GM18517 (cell line): ENCODE results near the gene CHMP4A.
"Not testable (repeated sequence)": the region's sequence is repeated elsewhere in the genome, so short reads cannot be mapped to it uniquely, and the experiment has no call there.

ENCODE experiments used
- ATAC-seq: cut with Tn5 transposase; IDR thresholded peaks from one replicate; pipeline ENCODE4 v1.9.1; 2021; ENCODE audit warnings: mild to moderate bottlenecking, moderate library complexity; ENCODE audit not compliant: unreplicated experiment

The CHMP4A gene

DNA sequence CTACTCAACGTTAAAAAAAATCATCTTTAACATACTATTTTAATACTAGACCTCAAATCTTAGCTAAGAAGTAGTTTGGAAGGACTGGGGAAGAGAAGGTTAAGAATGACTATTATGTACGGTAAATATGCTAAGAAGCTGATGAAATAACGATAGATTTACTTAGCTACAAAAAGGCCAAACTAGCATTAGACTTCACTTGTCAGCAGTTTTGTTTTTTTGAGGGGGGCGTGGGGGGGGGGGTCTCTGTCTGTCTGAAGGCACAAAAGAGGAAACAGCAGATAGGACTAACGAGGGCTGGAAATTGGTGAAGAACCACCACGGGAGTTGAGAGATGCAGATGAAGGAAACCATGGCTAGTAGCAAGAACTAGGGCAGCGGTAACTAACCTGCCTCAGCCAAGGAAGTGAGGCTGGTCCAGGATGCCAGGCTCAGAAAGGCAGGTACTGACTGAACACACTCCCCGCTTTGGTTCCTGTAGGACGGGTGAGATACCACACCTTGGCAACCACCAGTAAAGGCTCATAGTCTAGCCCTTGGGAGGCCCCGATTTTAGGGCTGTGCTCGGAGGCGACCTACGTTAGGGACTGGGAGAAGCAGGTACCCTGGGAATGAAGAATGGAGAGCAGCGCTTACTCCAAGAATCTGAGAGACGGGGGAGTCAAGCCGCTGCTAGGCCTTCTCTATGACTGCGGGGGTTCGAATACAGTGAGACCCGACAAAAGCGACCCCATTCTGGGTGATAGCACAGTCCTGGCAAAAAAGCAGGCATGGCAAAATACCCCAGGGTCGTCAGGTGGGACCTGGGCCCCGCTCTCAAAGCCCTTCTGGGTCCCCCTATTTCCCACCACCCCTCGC lies 18.2 kb upstream of the CHMP4A start:
- peak; percentile 14 for ATAC-seq

- no peak for ATAC-seq
Measured at GRCh38 chr14:24228902-24229301, 15.6 kb upstream of the CHMP4A start.

- no peak for ATAC-seq
Measured at GRCh38 chr14:24226473-24226872, 13.2 kb upstream of the CHMP4A start.

DNA sequence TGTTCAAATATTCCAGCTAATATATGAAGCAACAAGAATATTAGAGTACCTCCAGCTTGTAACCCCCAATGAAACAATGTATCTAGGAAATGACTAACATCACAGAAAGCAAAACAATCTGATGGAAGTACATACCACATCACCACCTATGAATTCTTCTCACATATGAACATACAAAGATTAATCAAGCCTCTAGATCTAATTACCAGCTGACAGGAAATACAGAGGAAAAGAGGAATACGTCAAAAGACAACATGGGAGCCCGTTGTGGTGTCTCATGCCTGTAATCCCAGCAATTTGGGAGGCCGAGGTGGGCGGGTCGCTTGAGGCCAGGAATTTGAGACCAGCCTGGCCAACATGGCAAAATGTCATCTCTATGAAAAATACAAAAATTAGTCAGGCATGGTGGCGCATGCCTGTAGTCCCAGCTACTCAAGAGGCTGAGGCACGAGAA lies 11.4 kb upstream of the CHMP4A start:
- no peak for ATAC-seq

- not testable (repeated sequence) for ATAC-seq
Measured at GRCh38 chr14:24222987-24223386, 9.7 kb upstream of the CHMP4A start.

- ATAC-seq = no peak
Measured at GRCh38 chr14:24219521-24219920, 6.2 kb upstream of the CHMP4A start.

- no peak for ATAC-seq
Measured at GRCh38 chr14:24219080-24219479, 5.8 kb upstream of the CHMP4A start.

DNA sequence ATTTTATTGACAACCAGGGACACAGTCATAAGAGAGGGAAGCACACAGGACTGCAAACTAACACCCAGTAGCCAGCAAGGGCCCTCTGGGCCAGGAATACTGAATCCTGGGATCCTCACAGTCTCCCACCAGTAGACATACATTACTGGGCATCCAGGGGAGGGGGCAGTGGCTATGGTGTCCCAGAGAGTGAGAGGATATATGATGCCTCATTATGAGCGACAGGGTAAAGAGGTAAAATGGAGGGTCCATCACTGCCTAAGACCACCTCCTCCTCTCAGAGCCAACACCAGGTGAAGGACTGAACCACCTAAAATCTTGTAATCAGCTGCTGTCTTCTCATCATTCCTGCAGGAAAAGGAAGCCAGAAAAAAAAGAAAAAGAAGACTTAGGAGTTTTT lies 3.6 kb upstream of the CHMP4A start:
- ATAC-seq = not testable (repeated sequence)

DNA sequence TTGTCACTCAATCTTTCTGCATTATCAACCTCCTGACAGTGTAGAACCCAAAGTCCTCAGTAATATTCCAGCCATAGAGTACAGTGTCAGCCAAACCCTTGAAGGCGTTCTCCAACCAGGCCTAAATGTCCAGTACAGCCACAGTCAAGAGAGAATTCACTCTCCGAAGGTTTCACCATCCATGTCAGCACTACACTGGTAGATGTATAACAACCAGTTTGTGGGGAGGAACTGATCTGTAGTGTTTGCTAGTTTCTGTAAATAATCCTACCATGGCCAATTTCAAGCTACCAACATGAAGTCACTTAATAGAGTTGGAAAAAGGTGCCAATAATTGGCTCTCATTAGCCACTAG lies 3.0 kb upstream of the CHMP4A start:
- ATAC-seq = no peak

GRCh38 chr14:24215495-24216344 lies 2.4 kb upstream of the CHMP4A start, which contains the start of gene MDP1:
MDP1 (minus strand) TSS chr14:24216066; CDS start chr14:24215955, 111 bp downstream.
- peak; percentile 48 for ATAC-seq

- ATAC-seq = no peak
Measured at GRCh38 chr14:24213866-24214662, 776 bp upstream of the CHMP4A start.

- ATAC-seq = no peak
Measured at GRCh38 chr14:24211311-24211710, 2.0 kb downstream of the CHMP4A start.

- ATAC-seq = no peak
Measured at GRCh38 chr14:24207625-24208024, 5.7 kb downstream of the CHMP4A start.

GRCh38 chr14:24207104-24207551 lies 6.2 kb downstream of the CHMP4A start:
- ATAC-seq = no peak

DNA sequence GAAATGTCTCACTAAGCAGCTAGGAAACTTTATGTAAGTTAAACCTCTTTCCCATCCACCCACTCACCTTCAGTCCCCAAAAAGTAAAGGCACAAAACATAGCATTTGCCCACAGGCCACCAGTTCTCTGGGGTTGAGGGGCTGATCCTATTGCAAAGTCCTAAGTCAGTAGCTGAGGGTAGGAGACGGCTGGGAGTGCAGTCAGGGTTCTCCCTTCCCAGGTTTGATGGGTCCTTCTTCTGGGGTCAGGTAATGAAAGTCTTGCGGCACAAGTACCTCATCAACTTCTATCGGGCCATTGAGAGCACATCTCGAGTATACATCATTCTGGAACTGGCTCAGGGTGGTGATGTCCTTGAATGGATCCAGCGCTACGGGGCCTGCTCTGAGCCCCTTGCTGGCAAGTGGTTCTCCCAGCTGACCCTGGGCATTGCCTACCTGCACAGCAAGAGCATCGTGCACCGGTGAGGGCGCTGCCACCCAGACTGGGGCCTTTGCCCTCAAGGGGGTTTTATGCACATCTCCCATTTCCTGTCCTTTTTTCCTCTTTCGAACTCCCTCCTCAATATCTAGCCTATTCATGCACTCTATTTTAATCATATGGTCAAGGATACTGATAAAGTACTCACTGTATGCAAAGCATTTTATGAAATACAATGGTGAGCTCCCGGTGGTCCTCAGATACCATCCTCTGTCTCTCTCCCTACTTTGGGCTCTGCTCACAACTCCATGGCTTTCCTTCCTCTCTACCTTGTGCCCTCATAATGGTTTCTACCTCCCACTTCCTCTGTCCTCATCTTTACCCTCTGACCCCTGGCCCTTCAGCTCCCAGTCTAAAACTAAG lies 6.8 kb downstream of the CHMP4A start:
- no peak for ATAC-seq

DNA sequence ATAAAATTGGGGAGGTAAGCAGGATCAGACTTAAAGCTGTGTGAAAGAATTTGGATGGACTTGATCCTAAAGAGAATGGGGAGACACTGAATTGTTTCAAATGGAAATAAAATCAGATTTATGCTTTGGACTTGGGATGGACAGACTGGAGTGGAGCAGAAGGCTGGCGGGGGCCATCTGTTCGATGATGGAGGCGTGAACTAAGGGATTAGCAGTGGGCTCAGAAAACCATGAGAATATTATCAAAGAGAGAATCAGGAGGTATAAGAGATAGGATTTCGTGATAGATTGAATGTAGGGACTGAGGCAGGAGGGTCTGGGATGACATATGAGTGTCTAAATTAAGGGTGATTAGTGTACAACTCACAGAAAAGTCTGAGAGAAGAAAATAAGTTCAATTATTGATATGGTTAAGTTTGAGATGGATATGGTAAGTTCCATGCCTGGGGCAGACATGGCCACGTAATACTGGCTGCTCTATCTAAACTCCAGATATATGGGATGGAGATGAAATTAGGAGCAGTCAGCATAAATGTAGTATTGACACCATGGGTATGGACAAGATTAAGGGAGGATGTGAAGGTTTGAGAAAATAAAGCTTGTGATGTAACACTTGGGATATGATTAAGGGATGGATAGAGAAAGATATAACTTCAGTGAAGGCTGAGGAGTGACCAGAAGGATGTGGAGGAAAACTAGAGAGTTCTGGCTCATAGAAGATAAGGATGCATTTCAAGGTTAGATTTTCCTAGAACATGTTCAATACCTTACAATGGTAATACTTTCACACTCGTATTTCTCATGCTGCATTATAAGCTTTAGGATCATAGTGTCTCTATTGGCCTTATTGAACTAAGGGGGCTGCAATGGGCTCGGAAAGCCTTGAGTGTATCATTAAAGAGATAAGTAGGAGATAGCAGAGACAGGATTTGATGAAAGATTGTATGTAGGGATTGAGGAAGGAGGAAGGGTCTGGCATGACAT lies 8.8 kb downstream of the CHMP4A start:
- ATAC-seq = no peak

DNA sequence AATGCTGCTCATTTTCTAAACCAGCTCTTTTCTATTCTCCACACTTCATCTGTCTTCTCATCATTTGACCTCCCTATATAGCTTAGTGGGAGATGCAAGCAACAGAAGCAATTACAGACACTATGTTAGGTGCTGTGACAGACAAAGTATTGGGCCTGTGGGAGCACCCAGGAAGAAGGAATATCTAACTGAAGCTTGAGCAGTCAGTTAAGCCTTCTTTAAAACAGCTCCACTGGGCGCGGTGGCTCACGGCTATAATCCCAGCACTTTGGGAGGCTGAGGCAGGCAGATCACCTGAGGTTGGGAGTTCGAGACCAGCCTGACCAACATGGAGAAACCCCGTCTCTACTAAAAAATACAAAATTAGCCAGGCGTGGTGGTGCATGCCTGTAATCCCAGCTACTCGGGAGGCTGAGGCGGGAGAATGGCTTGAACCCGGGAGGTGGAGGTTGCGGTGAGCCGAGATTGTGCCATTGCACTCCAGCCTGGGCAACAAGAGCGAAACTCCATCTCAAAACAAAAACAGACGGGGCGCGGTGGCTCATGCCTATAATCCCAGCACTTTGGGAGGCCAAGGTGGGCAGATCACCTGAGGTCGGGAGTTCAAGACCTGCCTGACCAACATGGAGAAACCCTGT lies 9.9 kb downstream of the CHMP4A start:
- ATAC-seq = not testable (repeated sequence)

DNA sequence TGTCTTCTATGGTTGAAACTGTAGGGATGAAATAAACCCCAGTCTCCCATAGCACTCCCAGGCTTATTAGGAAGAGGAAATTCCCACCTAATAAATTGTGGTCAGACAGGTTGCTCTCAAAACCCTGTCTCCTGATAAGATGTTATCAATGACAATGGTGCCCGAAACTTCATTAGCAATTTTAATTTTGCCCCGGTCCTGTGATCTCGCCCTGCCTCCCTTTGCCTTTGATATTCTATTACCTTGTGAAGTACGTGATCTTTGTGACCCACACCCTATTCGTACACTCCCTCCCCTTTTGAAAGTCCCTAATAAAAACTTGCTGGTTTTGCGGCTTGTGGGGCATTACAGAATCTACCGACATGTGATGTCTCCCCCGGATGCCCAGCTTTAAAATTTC lies 10.8 kb downstream of the CHMP4A start:
- not testable (repeated sequence) for ATAC-seq
